Coronary artery (tissue), 2 donors: ENCODE results near the gene LPCAT3.

ENCODE experiments used
- DNase-seq: peaks from one replicate; pipeline ENCODE4 v3.0.0-alpha.2; 2017; ENCODE audit warnings: low spot score
- H3K27ac ChIP-seq, 2 donors: fragments of 200-600 bp; sonication (generic); one replicate each; pipeline ENCODE4 v1.5.1; 2016 to 2019
- H3K4me3 ChIP-seq: fragments of 200-600 bp; sonication (generic); 2 replicates; pipeline ENCODE4 v1.5.1; 2016; ENCODE audit warnings: mild to moderate bottlenecking, moderate library complexity
- TF ChIP-seq, protein P1 (sequence below): fragments of 200-600 bp; sonication (generic); IDR thresholded peaks from one replicate; pipeline ENCODE4 v1.5.1; 2019; ENCODE audit warnings: antibody characterized with exemption

LPCAT3 gene, protein sequence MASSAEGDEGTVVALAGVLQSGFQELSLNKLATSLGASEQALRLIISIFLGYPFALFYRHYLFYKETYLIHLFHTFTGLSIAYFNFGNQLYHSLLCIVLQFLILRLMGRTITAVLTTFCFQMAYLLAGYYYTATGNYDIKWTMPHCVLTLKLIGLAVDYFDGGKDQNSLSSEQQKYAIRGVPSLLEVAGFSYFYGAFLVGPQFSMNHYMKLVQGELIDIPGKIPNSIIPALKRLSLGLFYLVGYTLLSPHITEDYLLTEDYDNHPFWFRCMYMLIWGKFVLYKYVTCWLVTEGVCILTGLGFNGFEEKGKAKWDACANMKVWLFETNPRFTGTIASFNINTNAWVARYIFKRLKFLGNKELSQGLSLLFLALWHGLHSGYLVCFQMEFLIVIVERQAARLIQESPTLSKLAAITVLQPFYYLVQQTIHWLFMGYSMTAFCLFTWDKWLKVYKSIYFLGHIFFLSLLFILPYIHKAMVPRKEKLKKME

DNA sequence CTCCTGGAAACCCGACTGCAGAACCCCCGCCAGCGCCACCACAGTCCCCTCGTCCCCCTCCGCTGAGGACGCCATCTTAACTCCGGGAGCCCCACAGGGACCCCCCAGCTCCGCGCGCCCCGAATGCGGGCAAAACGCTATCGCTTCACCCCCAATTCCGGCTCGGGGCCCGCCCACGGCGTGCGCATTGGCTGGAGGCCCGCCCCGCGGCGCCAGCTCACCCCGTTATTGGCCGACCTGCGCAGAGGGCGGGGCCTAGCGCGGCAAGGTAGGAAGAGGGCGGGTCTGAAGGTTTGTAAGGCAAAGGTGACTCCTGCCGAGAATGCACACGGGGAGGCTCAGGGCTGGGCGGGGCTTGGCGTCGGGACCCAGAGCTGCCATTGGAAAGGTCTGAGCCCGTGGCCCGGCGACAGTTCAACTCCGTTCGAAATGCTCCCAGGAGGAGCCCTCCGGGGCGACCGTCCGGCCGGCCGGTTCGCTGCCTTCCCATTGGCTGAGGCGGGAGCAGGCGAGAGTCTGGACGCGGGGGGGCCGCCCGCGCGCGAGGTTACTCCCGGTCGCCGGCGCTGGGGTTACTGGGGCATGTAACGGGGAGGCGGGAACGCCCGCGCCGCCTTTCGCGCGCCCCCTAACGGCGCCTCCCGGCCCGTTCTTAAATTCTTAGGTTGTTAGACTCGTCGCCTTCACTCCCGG is at the start of gene LPCAT3:
TSS of gene LPCAT3 (minus strand) at position 127 of the 693 bp plus-strand sequence. CDS start at position 75, 52 bp downstream.
- peak; percentile 98 for DNase-seq
- Histone ChIP-seq H3K4me3 (peak within 1 kb of the TSS; percentile 89), H3K27ac (peak within 1 kb of the TSS; percentile 89 to 97)
- TF ChIP-seq, protein P1, sequence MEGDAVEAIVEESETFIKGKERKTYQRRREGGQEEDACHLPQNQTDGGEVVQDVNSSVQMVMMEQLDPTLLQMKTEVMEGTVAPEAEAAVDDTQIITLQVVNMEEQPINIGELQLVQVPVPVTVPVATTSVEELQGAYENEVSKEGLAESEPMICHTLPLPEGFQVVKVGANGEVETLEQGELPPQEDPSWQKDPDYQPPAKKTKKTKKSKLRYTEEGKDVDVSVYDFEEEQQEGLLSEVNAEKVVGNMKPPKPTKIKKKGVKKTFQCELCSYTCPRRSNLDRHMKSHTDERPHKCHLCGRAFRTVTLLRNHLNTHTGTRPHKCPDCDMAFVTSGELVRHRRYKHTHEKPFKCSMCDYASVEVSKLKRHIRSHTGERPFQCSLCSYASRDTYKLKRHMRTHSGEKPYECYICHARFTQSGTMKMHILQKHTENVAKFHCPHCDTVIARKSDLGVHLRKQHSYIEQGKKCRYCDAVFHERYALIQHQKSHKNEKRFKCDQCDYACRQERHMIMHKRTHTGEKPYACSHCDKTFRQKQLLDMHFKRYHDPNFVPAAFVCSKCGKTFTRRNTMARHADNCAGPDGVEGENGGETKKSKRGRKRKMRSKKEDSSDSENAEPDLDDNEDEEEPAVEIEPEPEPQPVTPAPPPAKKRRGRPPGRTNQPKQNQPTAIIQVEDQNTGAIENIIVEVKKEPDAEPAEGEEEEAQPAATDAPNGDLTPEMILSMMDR: peak; percentile 87

DNA sequence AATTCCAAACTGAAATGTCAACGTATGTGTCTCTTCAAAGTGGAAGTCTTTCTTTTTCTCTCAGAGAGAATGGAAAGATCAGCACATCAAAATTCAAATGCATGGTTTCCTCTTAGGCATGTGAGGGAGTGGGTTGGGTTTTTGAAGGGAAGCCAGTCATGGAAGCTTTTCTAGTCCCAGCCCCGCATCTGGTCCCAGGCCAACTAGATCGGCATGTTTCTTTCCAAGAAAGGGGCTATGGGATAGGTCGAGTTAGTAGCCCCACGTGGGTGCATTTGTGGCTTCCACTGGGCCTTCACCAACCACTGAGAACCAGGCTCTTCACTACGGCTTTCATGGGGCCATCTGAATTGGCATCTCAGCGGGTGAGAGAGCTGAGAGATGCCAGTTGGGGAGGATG is 48.8 kb upstream of the LPCAT3 start:
- DNase-seq: peak; percentile 55
- peak overlapping the region in 1 of 2 donors; percentile 47 for H3K27ac ChIP-seq
- TF ChIP-seq, protein P1: no peak
- no peak overlapping the region for H3K4me3 ChIP-seq

DNA sequence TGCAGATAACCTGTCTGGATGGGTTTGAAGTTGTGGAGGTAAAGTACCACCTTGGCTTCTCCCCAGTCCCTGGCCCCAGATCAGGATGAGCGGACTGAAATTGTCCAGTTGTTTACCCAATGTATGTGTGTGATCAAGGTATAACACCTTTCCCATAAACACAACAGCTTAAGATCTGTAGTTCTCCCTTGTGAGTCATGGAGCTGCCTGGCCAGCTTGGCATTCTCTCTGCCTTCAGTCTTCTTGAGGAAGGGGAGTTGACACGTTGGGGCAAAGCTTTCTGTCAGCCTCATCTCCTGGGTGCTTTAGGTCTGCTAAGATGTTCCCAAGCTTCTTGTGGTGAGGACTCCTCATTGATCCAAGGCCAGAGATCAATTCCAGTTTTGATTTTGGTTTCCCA is 48.3 kb upstream of the LPCAT3 start:
- no peak for DNase-seq
- Histone ChIP-seq H3K4me3 (no peak overlapping the region), H3K27ac (no peak overlapping the region)
- TF ChIP-seq, protein P1: no peak

DNA sequence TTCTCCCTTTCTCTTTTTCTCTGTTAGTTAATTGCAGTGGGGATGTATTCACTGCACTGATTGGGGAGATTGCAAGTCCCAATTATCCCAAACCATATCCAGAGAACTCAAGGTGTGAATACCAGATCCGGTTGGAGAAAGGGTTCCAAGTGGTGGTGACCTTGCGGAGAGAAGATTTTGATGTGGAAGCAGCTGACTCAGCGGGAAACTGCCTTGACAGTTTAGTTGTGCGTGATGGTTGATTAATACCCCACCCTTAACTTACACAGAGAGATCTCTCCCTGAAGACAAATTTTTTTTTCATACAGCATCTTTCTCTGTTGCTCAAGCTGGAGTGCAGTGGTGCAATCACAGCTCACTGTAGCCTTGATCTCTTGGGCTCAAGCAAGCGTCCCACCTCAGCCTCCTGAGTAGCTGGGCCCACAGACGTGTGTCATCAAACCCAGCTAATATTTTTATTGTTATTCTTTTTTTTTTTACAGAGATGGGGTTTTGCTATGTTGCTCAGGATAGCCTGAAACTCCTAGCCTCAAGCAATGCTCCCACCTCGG is 46.9 kb upstream of the LPCAT3 start:
- TF ChIP-seq, protein P1: no peak
- peak overlapping the region in 1 of 2 donors; percentile 24 for H3K27ac ChIP-seq
- peak; percentile 36 for DNase-seq
- H3K4me3 ChIP-seq: no peak overlapping the region

DNA sequence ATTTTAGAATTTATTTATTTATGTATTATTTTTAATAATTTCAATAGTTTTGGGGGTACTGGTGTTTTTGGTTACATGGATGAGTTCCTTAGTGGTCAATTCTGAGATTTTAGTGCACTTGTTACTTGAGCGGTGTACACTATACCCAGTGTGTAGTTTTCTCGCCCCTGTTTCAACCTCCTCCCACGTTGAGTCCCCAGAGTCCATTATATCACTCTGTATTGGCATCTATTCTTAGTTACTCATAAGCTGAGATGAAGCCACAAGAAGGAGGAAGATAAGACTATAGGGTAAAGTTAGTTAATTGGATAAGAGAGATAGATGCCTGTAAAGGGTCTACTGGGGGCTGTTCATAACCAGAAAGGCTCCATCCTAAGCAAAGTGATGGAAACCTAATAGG is 46.2 kb upstream of the LPCAT3 start:
- no peak overlapping the region for H3K4me3 ChIP-seq
- TF ChIP-seq, protein P1: no peak
- peak overlapping the region in 1 of 2 donors; percentile 24 for H3K27ac ChIP-seq
- no peak for DNase-seq

DNA sequence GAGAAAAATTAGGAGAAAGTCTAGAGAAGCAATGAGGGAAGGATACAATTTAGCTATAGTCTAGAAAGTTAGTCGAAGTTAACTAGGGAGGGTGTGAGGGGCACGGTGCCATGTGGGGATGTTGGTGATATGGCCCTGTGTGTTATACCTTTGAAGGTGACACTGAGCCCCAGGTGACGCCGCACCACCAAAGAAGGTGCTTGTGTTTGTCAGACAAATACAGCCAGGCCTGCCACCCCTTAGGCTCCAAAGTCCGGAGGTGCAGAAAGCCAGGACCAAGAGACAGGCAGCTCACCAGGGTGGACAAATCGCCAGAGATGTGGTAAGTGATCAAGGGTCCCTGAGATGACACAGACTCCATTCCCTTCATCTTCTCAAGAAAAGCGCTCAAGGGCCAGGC is 43.3 kb upstream of the LPCAT3 start:
- H3K4me3 ChIP-seq: peak overlapping the region; percentile 70
- TF ChIP-seq, protein P1: no peak
- H3K27ac ChIP-seq: peak overlapping the region; percentile 83 to 91
- peak; percentile 67 for DNase-seq
